T-helper 2 cell (primary cell): ENCODE results near the gene GPR55.
"Not testable (repeated sequence)": the region's sequence is repeated elsewhere in the genome, so short reads cannot be mapped to it uniquely, and the experiment has no call there.

Experiments used
- DNase-seq, 5 experiments: peaks; one replicate each; pipeline versions ENCODE4 v3.0.0 to v3.0.0-alpha.2; 2012 to 2022

The GPR55 gene

DNA sequence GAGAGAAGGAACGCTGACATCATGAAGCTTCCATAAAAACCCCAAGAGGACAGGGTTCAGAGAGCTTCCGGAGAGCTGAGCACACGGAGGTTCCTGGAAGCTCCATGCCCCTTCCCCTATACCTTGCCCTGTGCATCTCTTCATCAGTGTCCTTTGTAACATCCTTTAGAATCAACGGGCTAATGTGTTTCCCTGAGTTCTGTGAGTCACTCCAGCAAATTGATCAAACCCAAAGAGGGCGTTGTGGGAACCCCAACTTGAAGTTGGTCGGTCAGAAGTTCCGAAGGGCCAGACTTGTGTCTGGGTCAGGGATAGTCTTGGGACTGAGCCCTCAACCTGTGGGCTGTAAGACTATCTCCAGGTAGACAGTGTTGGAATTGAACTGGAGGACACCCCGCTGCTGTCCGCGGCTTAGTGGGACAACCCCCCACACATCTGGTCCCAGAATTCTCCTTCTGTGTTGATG lies 25.9 kb upstream of the GPR55 start:
- no peak for DNase-seq

DNA sequence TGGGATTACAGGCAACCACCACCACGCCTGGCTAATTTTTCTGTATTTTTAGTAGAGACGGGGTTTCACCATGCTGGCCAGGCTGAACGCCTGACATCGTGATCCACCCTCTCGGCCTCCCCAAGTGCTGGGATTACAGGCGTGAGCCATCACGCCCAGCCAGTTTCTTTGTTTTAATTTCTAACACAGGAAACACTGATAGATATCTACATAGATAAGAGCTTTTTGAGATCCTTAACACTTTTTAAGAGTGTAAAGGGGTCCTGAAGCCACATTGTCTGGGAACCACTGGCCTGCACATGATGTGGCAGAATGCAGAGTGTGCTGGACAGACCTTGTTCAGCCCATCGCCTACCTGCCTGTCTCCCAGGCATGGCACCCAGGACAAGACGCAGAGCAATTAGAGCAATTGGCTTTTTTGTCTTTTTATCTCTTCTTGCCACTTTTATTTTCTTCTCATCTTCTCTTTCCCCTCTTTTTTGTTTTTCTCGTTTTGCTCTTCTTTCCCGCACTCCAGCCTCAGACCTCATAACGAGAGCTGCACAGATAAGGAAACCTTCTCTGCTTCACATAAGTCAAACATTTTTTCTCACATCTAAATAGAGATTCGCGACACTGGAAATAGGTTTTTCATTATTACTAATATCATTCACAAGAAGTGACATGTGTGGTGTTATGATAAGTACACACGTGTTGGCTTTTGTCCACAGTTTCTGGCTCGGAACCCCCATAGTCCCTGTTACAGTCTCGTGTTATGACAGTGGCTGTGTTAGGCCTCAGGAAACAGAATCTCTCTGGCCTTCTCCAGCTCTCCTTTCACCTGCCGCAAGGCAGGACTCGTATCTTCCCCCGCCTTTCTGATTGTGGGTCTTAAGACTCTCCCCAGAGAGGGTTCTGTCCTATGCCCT lies 25.2 kb upstream of the GPR55 start:
- peak in 1 of 5 experiments; percentile 89 for DNase-seq

DNA sequence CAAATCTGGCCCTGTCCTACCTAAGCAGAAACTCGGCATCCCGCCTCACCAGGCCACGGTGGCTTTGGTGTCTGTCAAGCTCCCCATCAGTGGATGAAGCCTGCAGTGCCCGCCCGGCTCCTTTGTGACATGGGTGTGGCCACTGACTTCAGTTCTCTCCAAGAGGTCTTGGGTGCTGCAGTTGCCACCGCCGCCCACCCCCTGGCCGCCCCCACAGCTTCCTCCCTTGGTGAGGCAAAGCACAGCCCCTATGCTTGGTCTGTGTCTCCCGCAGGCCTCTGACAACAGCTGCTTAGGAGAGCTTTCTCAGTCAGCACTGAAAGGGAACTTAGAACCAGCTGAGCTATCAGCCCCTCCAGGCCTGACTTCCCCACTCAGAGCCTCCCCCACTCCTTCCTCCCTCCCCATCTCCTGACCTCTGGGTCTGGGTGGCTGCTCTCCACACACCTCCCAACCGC lies 22.9 kb upstream of the GPR55 start:
- DNase-seq: peak in 1 of 5 experiments; percentile 73

DNA sequence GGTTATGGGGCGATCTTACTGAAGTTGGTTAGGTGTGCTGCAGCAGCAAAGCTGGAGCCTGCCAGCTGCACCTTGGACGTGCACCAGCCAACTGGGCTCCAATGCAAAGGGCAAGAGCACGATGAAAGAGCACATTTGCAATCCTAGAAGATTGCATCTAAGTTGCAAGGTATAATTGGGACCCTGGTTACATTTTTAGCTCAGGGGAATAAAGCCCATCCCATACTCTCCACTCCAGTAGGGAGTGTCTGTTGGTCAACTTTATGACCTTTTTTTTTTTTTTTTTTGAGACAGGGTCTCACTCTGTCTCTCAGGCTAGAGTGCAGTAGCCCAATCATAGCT lies 22.2 kb upstream of the GPR55 start:
- DNase-seq: no peak

GRCh38 chr2:230946429-230947234 lies 21.6 kb upstream of the GPR55 start:
- no peak for DNase-seq

DNA sequence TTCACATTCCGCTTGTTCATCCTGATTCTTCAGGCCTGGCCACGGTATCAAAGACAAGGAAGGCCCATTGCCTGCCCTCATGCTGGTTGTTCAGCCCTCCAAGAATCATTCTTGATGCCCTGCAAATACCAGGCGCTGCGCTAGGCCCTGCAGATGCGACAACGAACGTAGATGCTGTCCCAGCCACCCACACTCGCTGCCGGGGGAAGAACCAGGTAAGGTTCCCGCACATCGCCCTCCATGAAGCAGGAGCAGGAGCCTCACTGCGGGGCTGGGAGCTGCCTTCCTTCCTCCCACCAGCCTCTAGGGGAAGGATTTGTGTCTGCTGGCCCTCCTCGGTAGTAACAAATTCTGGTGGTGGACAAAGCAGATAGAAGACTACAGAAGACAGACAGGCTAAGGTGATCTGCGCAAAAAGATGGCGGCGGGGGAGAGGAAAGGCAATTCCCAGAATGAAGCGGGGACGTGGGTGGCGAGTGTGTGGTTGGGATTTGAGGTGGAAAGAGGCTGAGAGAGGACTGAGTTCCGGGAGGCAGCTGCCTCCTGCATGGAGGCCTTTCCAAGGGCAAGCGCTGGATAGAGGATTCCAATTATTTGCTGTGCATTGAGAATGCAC lies 19.8 kb upstream of the GPR55 start:
- no peak for DNase-seq

DNA sequence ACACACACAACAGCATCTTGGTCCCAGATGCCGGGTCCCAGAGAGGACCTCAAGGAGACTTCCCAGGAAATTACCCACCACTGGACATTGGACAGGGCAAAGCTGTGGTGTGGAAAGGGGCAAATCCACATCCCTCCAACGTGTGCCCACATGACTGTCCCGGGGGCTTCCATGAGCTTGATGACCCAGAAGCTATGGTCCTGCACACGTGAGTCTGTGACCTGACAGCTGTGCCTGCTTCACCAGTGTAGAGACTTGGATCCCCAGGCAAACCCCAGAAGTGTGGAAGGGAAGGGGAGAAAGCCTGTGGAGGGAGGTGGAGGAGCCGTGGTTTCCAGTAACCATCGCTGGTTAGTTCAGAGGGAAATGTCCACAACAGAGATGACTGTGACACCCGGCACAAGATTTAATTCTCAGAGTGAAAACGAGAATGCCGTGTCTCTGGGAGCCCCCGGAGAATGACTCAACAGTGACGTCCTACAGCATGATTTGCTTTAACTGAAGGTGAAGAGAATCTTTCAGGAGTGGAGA lies 19.1 kb upstream of the GPR55 start:
- peak in 2 of 5 experiments; percentile 58 to 92 for DNase-seq

GRCh38 chr2:230942920-230943896 lies 18.2 kb upstream of the GPR55 start:
- peak in 1 of 5 experiments; percentile 87 for DNase-seq

- no peak for DNase-seq
Measured at GRCh38 chr2:230942371-230942770, 17.3 kb upstream of the GPR55 start.

DNA sequence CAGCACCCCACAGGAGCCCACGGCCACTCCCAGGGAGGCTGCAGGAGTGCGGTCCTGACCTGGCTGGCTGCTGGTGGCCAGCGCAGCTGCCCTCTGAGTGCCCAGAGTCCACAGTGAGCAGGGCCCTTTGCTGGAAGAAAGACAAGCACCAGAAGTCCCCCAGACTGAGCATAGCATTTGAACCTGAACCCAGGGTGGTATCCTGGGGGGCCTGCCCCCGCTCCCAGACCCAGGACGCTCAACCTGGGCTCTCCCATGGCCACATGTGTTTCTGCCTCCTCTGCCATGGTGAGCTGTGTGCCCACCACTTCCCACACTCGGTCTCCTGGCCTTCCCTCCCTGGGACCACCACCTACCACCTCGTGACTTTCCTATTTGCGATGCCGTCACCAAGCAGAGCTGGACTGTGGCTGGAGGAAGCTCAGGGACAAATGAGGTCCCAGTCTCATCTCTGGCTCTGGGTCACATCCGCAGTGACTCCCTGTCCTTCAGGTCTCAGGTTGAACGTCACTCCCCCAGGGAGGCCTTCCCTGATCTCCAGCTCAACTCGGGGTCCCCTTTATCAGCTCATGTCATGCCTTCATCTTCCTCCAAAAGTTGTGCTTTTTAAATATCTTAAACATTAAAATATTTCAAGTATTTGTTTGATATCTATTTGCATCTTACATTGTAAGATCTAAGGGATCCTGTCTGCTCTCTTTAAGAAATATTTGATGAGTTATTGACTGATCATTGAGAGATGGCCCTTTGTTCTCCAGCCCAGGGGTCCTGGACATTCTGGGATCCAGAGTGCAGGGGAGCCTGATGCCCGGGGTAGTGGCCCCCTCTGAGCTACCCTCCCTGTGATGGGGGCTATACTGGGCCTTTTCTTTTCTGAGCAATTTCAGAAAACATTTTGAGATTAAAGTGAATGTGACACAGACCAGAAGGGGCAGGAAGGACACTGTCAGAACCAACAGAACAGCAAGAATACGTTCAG lies 16.4 kb upstream of the GPR55 start:
- no peak for DNase-seq

DNA sequence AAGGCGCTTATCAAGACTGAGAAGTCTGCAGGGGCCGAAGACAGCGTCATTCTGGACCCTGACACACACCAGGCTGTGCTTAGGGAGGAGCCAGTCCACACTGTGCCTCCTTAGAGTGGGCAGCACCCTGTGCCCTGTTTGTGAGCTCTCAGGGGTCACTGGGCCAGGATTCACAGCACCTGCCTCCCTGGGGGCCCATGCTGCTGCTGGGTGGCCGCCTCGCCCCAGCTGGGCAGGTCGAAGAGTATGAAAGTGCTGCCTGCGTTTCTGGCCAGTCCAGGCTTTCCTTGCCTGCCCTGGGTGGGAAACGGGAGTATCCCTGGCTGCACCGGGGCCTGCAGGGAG lies 15.4 kb upstream of the GPR55 start:
- DNase-seq: no peak

DNA sequence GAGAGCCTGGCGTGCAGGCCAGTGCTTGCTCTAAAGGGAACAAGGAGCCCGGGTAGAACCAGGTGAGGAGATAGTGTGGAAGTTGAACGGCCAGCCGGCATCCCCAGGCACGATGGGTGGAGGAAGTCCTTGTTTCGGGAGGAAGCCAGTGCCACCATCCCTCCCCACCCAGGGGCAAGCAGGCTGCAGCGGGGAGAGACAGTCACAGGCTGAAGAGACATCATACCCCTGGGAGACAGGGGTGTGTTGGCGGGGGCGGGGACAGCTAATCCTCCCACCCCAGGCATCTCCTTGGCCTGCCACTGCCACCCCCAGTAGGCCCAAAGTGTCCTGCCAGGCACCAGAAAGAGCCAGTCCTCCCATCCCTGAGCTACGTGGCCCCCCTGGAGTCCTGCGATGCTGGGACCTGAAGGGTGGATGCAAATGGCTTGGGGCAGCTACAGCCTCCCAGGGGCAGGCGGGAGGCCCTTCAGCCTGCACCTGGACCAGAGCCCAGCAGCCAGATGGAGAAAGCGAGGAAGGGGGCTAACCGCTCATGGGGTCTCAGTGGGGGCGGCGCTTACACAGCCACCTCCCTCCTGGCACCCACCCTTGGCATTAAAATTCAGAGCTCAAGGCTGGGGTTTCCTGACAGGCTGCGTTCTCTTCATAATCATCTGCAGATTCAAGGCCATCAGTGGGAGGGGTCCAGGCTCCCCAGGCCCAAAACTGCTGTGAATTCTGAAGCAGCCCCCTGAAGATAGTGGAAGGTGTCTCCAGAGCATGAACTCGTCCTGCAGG lies 14.8 kb upstream of the GPR55 start:
- DNase-seq: no peak

- DNase-seq: no peak
Measured at GRCh38 chr2:230939066-230939591, 14.1 kb upstream of the GPR55 start.

DNA sequence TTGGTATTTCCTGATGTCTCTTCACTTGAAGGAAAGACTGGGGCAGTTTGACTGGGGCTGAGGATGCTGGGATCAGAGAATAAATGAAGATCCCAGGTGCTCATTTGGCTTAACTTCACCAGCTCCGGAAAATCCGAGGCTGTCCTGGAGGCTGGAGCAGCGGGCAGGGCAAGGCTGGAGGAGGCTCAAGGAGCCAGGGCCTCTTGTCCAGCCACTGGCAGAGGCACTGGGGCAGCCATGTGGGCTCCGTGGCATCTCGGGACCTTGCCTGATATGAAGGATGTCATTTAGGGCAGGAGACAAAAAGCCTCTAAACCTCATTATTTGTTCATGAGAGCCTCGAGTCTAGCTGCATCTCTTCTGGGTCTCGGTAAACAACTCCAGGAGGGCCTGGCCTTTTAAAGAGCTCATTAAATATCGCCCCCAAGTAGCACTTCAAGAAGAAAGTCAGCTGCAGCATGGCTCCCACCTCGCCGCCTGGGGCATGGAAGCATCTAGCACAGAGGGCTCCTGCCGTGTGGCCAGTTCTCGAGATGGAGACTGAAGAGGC lies 13.5 kb upstream of the GPR55 start:
- no peak for DNase-seq

DNA sequence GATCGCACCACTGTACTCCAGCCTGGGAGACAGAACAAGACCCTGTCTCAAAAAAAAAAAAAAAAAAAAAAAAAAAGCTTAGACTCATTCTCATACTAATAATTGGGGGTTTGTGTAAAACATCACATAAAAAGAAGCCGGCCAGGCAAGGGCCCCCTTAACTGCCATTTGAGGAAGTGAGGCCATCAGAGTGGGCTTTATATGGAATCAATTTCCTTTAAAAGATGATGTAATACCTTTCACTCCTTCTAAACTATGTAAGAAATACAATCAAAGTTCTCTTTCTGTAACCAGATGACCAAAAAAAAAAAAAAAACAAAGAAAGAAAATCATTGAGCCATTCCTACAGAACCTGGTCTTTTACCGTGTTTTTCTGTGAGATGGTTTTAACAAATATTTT lies 13.1 kb upstream of the GPR55 start:
- DNase-seq: no peak

DNA sequence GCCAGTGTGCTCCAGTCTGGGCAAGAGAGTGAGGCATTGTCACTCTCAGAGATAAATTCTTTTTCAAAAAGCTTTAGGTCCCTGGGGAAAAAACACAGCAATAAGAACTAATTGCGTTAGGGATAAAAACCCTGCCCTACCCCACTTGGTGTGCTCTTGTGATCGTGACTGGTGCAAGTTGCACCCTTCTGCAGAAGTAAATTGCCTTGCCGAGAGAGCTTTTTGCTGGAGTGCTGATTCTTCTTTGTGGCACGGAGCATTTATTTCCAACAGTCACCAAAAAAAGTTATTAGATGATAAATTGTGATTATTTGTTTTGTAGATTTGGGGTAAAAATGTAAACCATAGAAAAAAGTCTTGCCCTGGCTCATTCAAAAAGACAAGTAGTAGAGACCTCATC lies 12.3 kb upstream of the GPR55 start:
- no peak for DNase-seq

DNA sequence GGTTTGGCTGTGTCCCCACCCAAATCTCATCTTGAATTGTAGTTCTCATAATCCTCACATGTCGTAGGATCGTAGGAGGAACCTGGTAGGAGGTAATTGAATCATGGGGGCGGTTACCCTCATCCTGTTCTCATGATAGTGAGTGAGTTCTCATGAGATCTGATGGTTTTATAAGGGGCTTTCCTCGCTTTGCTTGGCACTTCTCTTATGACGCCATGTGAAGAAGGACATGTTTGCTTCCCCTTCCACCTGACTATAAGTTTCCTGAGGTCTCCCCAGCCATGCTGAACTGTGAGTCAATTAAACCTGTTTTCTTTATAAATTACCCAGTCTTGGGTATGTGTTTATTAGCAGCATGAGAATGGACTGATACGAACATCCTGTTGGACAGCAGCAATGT lies 11.2 kb upstream of the GPR55 start:
- not testable (repeated sequence) for DNase-seq

DNA sequence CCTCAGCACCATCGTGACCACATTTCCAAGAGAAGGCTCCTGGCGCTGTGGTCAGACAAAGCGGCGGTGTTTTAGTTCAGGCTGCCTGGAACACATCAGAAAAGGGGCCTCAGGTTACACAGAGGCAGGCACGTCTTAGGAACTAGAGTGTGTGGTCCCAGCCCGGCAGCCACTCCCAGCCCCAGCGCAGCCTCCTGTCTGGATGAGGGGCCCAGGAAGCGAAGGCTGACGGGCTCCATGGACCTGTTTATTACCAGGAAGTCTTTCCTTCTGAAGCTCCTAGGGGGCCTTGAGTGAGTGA lies 10.0 kb upstream of the GPR55 start:
- DNase-seq: no peak
